Keratinocyte (primary cell): Measurements from ENCODE around the gene RABGGTA.
"Not testable (repeated sequence)": the region's sequence is repeated elsewhere in the genome, so short reads cannot be mapped to it uniquely, and the experiment has no call there.

Source experiments
- CTCF ChIP-seq, 3 experiments: IDR thresholded peaks in 1 of 3; conservative IDR thresholded peaks in 1 of 3; optimal IDR thresholded peaks in 1 of 3; 2 replicates in 2 of 3; 3 replicates in 1 of 3; pipeline versions ENCODE3 to v1.5.1; 2011; ENCODE audit warnings: low read length in 3 of 3, mild to moderate bottlenecking in 3 of 3, moderate library complexity in 2 of 3, control low read depth in 1 of 3, inconsistent platforms in 1 of 3; ENCODE audit not compliant: insufficient read depth in 2 of 3; ENCODE audit errors: extremely low read depth in 1 of 3
- EZH2 ChIP-seq: IDR thresholded peaks from one replicate; pipeline ENCODE4 v1.6.1; 2012; ENCODE audit warnings: inconsistent platforms, mild to moderate bottlenecking, low read length, moderate library complexity

GRCh38 chr14:24216876-24217275 lies 54.5 kb downstream of the RABGGTA start:
- TF ChIP-seq CTCF (optimal IDR thresholded peaks at IDR 0.05 in 1 of 3, IDR thresholded peaks at IDR 0.05 in 1 of 3, conservative IDR thresholded peaks at IDR 0.05 in 1 of 3; ENCODE audit: extremely low read depth in 1 of 3, insufficient read depth in 2 of 3, low read length in 3 of 3); EZH2: not testable (repeated sequence)
